BJ (cell line): Measurements from ENCODE around the gene TMOD1. TPM values are rescaled to one million over a fixed set of nuclear protein-coding genes. Genes with fewer than 3 reads are reported as not detected.

Experiments used
- CTCF ChIA-PET: fragments of 350-600 bp; formaldehyde crosslinking; extraction: SDS; loops from one replicate; lab custom pipeline; 2021; ENCODE audit warnings: antibody characterized with exemption, inconsistent platforms; lab: Yijun Ruan, JAX
- POLR2A ChIA-PET: fragments of 300-600 bp; sonication (Branson Sonifier 250); formaldehyde crosslinking; extraction: SDS; loops from one replicate; lab custom pipeline; 2021; ENCODE audit warnings: antibody characterized with exemption; lab: Charles Lee
- DNase-seq: peaks from one replicate; pipeline ENCODE4 v3.0.0-alpha.2; 2011; ENCODE audit warnings: low read depth
- H3K27me3 ChIP-seq: 2 replicates; pipeline ENCODE4 v1.6.0; 2011; ENCODE audit warnings: low read length; ENCODE audit not compliant: control insufficient read depth, insufficient read depth
- H3K36me3 ChIP-seq: 2 replicates; pipeline ENCODE4 v1.5.1; 2011; ENCODE audit warnings: low read length; ENCODE audit not compliant: control insufficient read depth, insufficient read depth
- H3K4me3 ChIP-seq: 2 replicates; pipeline ENCODE4 v1.5.1; 2011; ENCODE audit warnings: low read depth, mild to moderate bottlenecking, control low read depth, low read length
- CTCF ChIP-seq: IDR thresholded peaks from 2 replicates; pipeline ENCODE4 v1.5.1; 2011; ENCODE audit warnings: low read depth, mild to moderate bottlenecking, control low read depth, inconsistent platforms, low read length, moderate library complexity; ENCODE audit not compliant: insufficient read depth
- polyA plus RNA-seq: library from polyadenylated mRNA; depleted of rRNA; stranded (reverse); fragments of >200 nt; gene quantifications from 2 replicates; pipeline ENCODE4 v1.2.3, GENCODE V29; 2011

The TMOD1 gene
- polyA plus RNA-seq, 1 experiment: 0.06 TPM

- H3K4me3 ChIP-seq: no peak overlapping the region
- TF ChIP-seq CTCF: peak; percentile 84
- no peaks in the 10 kb centered on the region for H3K27me3 ChIP-seq
- CTCF ChIA-PET: interaction anchor here (0.6 to 7.3 kb wide), 38 partner anchors 10 to 613 kb away, joined by 3 to 292 read pairs (median 4); partner anchors contain the start of genes NCBP1, TMOD1 and TSTD2
- no peak for DNase-seq
- POLR2A ChIA-PET: interaction anchor here (0.6 kb wide), 1 partner anchor 12 kb away, joined by 6 read pairs; no protein-coding TSS in a partner anchor
- H3K36me3 ChIP-seq: peaks cover 1% of the 10 kb centered on the region
These were observed 32.6 kb upstream of the TMOD1 start for GRCh38 chr9:97468658-97469448.

- CTCF ChIA-PET: interaction anchor here (1.1 to 7.3 kb wide), 13 partner anchors 10 to 614 kb away, joined by 3 to 292 read pairs (median 7); partner anchors contain the start of gene TMOD1
These were observed 31.4 kb upstream of the TMOD1 start for GRCh38 chr9:97470076-97470475.

GRCh38 chr9:97473717-97474116, 27.7 kb upstream of the TMOD1 start:
- no peak overlapping the region for H3K4me3 ChIP-seq
- ChIA-PET CTCF (interaction anchor here (1.2 to 3.3 kb wide), 7 partner anchors 13 to 141 kb away, joined by 3 to 24 read pairs (median 4); no protein-coding TSS in a partner anchor), POLR2A (no interaction called here)
- TF ChIP-seq CTCF: no peak
- no peak for DNase-seq
- peaks cover 1% of the 10 kb centered on the region; the same call in 1 of the 2 replicates for H3K36me3 ChIP-seq
- no peaks in the 10 kb centered on the region for H3K27me3 ChIP-seq

More at GRCh38 chr9:97470076-97470475, 31.4 kb upstream of the TMOD1 start:
- Histone ChIP-seq H3K36me3 (peaks cover 1% of the 10 kb centered on the region; the same call in 1 of the 2 replicates), H3K4me3 (no peak overlapping the region), H3K27me3 (no peaks in the 10 kb centered on the region)
- no peak for DNase-seq
- POLR2A ChIA-PET: no interaction called here
- peak; percentile 17; the same call in 1 of the 2 replicates for TF ChIP-seq CTCF

GRCh38 chr9:97474372-97474925, 27.0 kb upstream of the TMOD1 start:
- H3K36me3 ChIP-seq: peaks cover 1% of the 10 kb centered on the region; the same call in 1 of the 2 replicates
- ChIA-PET CTCF (interaction anchor here (1.2 to 3.3 kb wide), 8 partner anchors 13 to 141 kb away, joined by 3 to 24 read pairs (median 4); no protein-coding TSS in a partner anchor), POLR2A (no interaction called here)
- no peak for TF ChIP-seq CTCF
- no peak for DNase-seq
- no peaks in the 10 kb centered on the region for H3K27me3 ChIP-seq
- H3K4me3 ChIP-seq: no peak overlapping the region

- Histone ChIP-seq H3K36me3 (peaks cover 1% of the 10 kb centered on the region; the same call in 1 of the 2 replicates), H3K4me3 (no peak overlapping the region), H3K27me3 (no peaks in the 10 kb centered on the region)
- CTCF ChIA-PET: interaction anchor here (1.2 to 3.3 kb wide), 4 partner anchors 12 to 127 kb away, joined by 3 to 24 read pairs (median 5); no protein-coding TSS in a partner anchor
- POLR2A ChIA-PET: no interaction called here
- no peak for TF ChIP-seq CTCF
- peak; percentile 23 for DNase-seq
These were observed 26.4 kb upstream of the TMOD1 start for GRCh38 chr9:97475059-97475458.
